ENCODE measurements around the gene IMPA2. TPM values are rescaled to one million over a fixed set of nuclear protein-coding genes. Genes with fewer than 3 reads are reported as not detected.

Gene IMPA2
- total RNA-seq, 2 experiments from 2014 or later: 1.7 to 2.5 TPM

DNA sequence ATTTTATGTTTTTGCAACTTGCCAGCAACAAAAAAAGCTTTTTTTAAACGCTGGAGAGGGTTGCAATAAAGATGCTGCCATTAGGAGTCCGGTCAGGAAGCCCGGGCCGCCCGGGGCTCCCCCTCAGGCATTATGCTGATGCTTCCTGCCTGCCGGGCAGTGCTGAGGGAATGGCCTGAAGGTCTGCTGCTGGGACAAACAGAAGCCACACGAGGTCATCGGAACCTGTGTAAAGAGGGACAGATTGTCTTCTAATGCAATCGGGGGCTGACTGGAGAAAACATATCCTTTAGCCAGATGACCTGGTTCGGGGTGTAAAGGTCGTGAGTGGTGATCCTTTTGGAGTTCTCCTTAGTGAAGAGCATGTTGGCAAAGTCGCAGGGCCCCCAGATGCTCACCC is 2.3 kb downstream of the IMPA2 start:
- H3K27me3 ChIP-seq (ENCODE audit: control insufficient read depth in 1 of 2, insufficient read depth in 2 of 2, low read length in 2 of 2): no peaks in the 10 kb centered on the region
- POLR2A ChIA-PET: interaction anchor here (3.6 kb wide), 1 partner anchor 134 kb away, joined by 26 read pairs; the partner anchor contains the start of gene CHMP1B
- H3K27ac ChIP-seq (ENCODE audit: low read depth in 1 of 2, low read length in 2 of 2): no peak overlapping the region
- Mint-ChIP-seq H3K27me3 (no peaks in the 10 kb centered on the region), H3K9me3 (no peaks in the 10 kb centered on the region), H3K4me1 (ENCODE audit: low read depth) (peaks cover 12% of the 10 kb centered on the region), H3K27ac (no peak overlapping the region), H3K4me3 (peak overlapping the region; percentile 51), H3K36me3 (ENCODE audit: low read depth) (peaks cover 3% of the 10 kb centered on the region)
- CTCF ChIA-PET: interaction anchor here (1.0 kb wide), 1 partner anchor 12 kb away, joined by 4 read pairs; no protein-coding TSS in a partner anchor
- DNase-seq: no peak
- intact Hi-C loops (cut with DNase I, micrococcal nuclease): loop anchor here (5.0 kb wide), 2 partner anchors 36 to 1456 kb away; partner anchors contain the start of gene NAPG (in 2 of the 2)
- peaks cover 19% of the 10 kb centered on the region for H3K4me1 ChIP-seq (ENCODE audit: insufficient read depth, low read length)
- no peak overlapping the region for H3K4me3 ChIP-seq (ENCODE audit: low read length)
- H3K9me3 ChIP-seq (ENCODE audit: control insufficient read depth in 1 of 2, insufficient read depth in 1 of 2, low read length in 2 of 2): no peaks in the 10 kb centered on the region
- H3K36me3 ChIP-seq (ENCODE audit: insufficient read depth, low read length): no peaks in the 10 kb centered on the region
- TF ChIP-seq, protein P1, sequence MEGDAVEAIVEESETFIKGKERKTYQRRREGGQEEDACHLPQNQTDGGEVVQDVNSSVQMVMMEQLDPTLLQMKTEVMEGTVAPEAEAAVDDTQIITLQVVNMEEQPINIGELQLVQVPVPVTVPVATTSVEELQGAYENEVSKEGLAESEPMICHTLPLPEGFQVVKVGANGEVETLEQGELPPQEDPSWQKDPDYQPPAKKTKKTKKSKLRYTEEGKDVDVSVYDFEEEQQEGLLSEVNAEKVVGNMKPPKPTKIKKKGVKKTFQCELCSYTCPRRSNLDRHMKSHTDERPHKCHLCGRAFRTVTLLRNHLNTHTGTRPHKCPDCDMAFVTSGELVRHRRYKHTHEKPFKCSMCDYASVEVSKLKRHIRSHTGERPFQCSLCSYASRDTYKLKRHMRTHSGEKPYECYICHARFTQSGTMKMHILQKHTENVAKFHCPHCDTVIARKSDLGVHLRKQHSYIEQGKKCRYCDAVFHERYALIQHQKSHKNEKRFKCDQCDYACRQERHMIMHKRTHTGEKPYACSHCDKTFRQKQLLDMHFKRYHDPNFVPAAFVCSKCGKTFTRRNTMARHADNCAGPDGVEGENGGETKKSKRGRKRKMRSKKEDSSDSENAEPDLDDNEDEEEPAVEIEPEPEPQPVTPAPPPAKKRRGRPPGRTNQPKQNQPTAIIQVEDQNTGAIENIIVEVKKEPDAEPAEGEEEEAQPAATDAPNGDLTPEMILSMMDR (IDR thresholded peaks at IDR 0.05): no peak
- ATAC-seq (ENCODE audit: poor library complexity): no peak

DNA sequence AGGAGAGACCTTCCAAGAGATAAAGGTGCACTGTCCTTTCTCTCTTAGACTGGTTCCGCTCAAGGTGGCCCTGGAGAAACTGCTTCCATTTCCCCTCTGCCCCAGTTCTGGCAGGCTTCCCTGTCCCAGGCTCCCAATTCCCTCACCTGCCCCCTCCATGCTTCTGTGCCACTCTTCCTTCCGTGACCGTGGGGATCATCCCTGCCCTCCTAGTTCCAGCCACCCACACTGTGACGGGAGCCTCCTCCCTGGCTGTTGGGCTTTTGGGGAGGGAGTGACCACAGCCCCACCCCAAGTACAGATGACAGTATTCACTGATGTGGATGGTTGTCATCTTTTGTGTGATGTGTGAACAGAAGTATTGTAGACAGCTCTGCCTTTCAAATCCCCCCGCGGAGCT is 2.8 kb downstream of the IMPA2 start:
- CTCF ChIA-PET: interaction anchor here (1.0 kb wide), 1 partner anchor 12 kb away, joined by 4 read pairs; no protein-coding TSS in a partner anchor
- Mint-ChIP-seq H3K27ac (no peak overlapping the region), H3K4me1 (ENCODE audit: low read depth) (peaks cover 12% of the 10 kb centered on the region), H3K9me3 (no peaks in the 10 kb centered on the region), H3K36me3 (ENCODE audit: low read depth) (peaks cover 3% of the 10 kb centered on the region), H3K27me3 (no peaks in the 10 kb centered on the region), H3K4me3 (peak overlapping the region; percentile 48)
- Histone ChIP-seq H3K27ac (ENCODE audit: low read depth in 1 of 2, low read length in 2 of 2) (no peak overlapping the region), H3K36me3 (ENCODE audit: insufficient read depth, low read length) (no peaks in the 10 kb centered on the region), H3K27me3 (ENCODE audit: control insufficient read depth in 1 of 2, insufficient read depth in 2 of 2, low read length in 2 of 2) (no peaks in the 10 kb centered on the region), H3K9me3 (ENCODE audit: control insufficient read depth in 1 of 2, insufficient read depth in 1 of 2, low read length in 2 of 2) (no peaks in the 10 kb centered on the region), H3K4me1 (ENCODE audit: insufficient read depth, low read length) (peaks cover 19% of the 10 kb centered on the region), H3K4me3 (ENCODE audit: low read length) (no peak overlapping the region)
- TF ChIP-seq, protein P1 (IDR thresholded peaks at IDR 0.05): no peak
- POLR2A ChIA-PET: no interaction called here
- intact Hi-C loops (cut with DNase I, micrococcal nuclease): loop anchor here (5.0 kb wide), 2 partner anchors 37 to 1457 kb away; partner anchors contain the start of gene NAPG (in 2 of the 2)
- DNase-seq (no peak), ATAC-seq (ENCODE audit: poor library complexity) (no peak)

DNA sequence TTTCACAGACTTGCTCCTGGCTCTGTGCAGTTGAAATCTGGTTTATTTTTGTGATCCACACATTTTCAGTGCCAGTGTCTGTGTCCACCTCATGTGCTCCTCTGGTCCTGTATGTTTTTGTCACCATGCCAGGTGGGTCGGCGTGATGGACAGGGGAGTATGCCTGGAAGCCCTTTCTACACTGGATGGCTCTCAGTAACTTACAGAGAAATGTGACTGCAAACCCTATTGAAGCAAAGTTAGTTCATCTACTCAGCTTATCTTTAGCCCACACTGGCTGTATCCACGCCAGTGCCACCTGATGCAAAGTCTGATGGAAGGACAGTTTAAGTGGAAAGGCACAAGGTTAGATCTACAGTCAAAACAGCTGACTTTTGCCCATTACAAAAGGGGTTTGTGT is 4.3 kb downstream of the IMPA2 start:
- Mint-ChIP-seq H3K36me3 (ENCODE audit: low read depth) (peaks cover 3% of the 10 kb centered on the region), H3K27ac (no peak overlapping the region), H3K9me3 (no peaks in the 10 kb centered on the region), H3K4me3 (no peak overlapping the region), H3K27me3 (no peaks in the 10 kb centered on the region), H3K4me1 (ENCODE audit: low read depth) (peaks cover 6% of the 10 kb centered on the region)
- DNase-seq: no peak
- TF ChIP-seq, protein P1 (IDR thresholded peaks at IDR 0.05): no peak
- Histone ChIP-seq H3K27me3 (ENCODE audit: control insufficient read depth in 1 of 2, insufficient read depth in 2 of 2, low read length in 2 of 2) (no peaks in the 10 kb centered on the region), H3K4me3 (ENCODE audit: low read length) (no peak overlapping the region), H3K9me3 (ENCODE audit: control insufficient read depth in 1 of 2, insufficient read depth in 1 of 2, low read length in 2 of 2) (no peaks in the 10 kb centered on the region), H3K4me1 (ENCODE audit: insufficient read depth, low read length) (peaks cover 13% of the 10 kb centered on the region), H3K27ac (ENCODE audit: low read depth in 1 of 2, low read length in 2 of 2) (no peak overlapping the region), H3K36me3 (ENCODE audit: insufficient read depth, low read length) (no peaks in the 10 kb centered on the region)
- no peak for ATAC-seq (ENCODE audit: poor library complexity)
- intact Hi-C loops (cut with DNase I, micrococcal nuclease): no loop called here
- ChIA-PET CTCF (no interaction called here), POLR2A (no interaction called here)
